Endothelial cell (in vitro differentiated cells): ENCODE data around the gene RAPH1. TPM values are rescaled to one million over a fixed set of nuclear protein-coding genes. Genes with fewer than 3 reads are reported as not detected.

ENCODE experiments used
- DNase-seq: peaks from one replicate; pipeline ENCODE4 v3.0.0; 2021; ENCODE audit warnings: low spot score
- H3K27ac Mint-ChIP-seq: one replicate; pipeline ENCODE4 v1.8.0; 2021; ENCODE audit warnings: mixed read lengths, inconsistent platforms; ENCODE audit not compliant: unreplicated experiment
- H3K27me3 Mint-ChIP-seq: one replicate; pipeline ENCODE4 v1.8.0; 2021; ENCODE audit warnings: mild to moderate bottlenecking, moderate library complexity, mixed read lengths, inconsistent platforms; ENCODE audit not compliant: unreplicated experiment
- H3K36me3 Mint-ChIP-seq: one replicate; pipeline ENCODE4 v1.8.0; 2021; ENCODE audit warnings: mild to moderate bottlenecking, low read depth, mixed read lengths, inconsistent platforms; ENCODE audit not compliant: unreplicated experiment
- H3K4me1 Mint-ChIP-seq: one replicate; pipeline ENCODE4 v1.8.0; 2021; ENCODE audit warnings: mild to moderate bottlenecking, mixed read lengths, inconsistent platforms; ENCODE audit not compliant: unreplicated experiment
- H3K4me3 Mint-ChIP-seq: one replicate; pipeline ENCODE4 v1.8.0; 2021; ENCODE audit warnings: mild to moderate bottlenecking, mixed read lengths, inconsistent platforms; ENCODE audit not compliant: unreplicated experiment
- H3K9me3 Mint-ChIP-seq: one replicate; pipeline ENCODE4 v1.8.0; 2021; ENCODE audit warnings: mixed read lengths, inconsistent platforms; ENCODE audit not compliant: unreplicated experiment
- total RNA-seq: library from RNA; stranded (reverse); fragmentation: NEBNext Ultra II Directional; extraction: Animal tissue kit (Norgen Biotek cat#: 25700); gene quantifications from one replicate; pipeline ENCODE4 v1.2.1, GENCODE V29; 2021; ENCODE audit not compliant: unreplicated experiment
- TF ChIP-seq, protein P1 (sequence below): fragments of 200-600 bp; sonication (generic); IDR thresholded peaks from one replicate; pipeline ENCODE4 v1.5.0; 2021; ENCODE audit warnings: antibody characterized with exemption; ENCODE audit not compliant: unreplicated experiment

RAPH1 gene
- total RNA-seq, 1 donor from 2014 or later = 74.1 TPM

DNA sequence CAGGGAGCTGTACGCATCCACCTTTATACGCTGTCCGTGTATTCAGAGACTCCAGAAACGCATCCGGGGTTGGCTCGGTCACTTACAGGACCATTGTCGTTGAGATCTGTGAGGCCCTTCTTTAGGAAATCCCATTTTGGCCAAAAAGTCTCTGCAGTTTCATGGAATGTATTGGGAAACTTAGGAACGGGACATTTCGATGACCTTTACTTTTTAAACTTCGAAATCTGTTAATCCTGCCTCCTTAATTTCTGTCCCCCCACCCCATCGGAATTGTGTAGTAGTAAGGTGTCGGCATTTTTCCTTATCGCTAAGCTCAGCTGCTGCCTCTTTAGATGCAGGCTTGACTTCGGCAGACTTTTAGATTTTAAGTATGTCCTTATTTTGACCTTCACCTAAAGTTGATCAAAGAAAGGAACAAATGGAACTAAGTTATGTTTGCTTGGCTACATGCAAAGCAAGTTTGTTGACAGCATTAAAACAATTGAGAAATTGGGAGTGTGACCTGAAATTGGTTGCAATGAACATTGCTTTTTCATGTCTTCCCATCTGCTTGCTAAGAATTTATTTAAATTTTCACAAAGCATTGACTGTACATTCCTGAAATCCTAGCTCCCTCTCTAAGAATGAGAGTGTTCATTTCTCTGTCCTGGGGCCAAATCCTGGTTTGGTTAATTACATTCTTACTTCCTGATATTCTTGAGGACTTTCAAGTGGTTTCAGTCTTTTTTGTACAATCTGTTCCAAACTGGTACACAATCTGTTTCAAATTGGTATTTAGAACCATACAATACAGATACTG is 884 bp upstream of the RAPH1 start:
- DNase-seq = no peak
- TF ChIP-seq, protein P1, sequence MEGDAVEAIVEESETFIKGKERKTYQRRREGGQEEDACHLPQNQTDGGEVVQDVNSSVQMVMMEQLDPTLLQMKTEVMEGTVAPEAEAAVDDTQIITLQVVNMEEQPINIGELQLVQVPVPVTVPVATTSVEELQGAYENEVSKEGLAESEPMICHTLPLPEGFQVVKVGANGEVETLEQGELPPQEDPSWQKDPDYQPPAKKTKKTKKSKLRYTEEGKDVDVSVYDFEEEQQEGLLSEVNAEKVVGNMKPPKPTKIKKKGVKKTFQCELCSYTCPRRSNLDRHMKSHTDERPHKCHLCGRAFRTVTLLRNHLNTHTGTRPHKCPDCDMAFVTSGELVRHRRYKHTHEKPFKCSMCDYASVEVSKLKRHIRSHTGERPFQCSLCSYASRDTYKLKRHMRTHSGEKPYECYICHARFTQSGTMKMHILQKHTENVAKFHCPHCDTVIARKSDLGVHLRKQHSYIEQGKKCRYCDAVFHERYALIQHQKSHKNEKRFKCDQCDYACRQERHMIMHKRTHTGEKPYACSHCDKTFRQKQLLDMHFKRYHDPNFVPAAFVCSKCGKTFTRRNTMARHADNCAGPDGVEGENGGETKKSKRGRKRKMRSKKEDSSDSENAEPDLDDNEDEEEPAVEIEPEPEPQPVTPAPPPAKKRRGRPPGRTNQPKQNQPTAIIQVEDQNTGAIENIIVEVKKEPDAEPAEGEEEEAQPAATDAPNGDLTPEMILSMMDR = no peak
- Mint-ChIP-seq H3K9me3 (no peaks in the 10 kb centered on the region), H3K27me3 (peaks cover 6% of the 10 kb centered on the region), H3K4me3 (peak overlapping the region; percentile 92), H3K4me1 (peaks cover 14% of the 10 kb centered on the region), H3K27ac (peak overlapping the region; percentile 90), H3K36me3 (no peaks in the 10 kb centered on the region)

DNA sequence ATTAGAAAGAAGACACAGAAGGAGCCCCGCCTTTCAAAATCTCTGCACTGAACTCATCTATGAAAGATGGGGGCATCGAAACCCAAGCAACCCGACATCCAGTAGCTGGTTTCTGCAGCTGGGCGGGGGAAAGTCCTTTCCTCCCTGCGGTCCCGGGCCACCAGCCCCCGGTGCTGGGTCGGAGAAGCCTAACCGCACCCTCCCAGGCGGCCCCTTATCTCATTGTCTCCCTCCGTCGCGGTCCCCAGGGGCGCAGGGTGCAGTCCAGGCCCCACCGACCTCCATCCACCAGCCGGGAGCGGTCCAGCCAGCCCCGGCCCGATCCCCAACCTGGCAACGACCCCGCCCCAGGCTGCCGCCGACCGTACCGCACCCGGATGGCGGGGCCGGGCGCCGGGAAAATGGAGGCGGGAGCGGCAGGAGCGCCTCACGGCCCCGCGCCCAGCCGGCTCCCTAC is 452 bp downstream of the RAPH1 start:
- no peak for DNase-seq
- Mint-ChIP-seq H3K27me3 (peaks cover 6% of the 10 kb centered on the region), H3K4me1 (peaks cover 17% of the 10 kb centered on the region), H3K36me3 (no peaks in the 10 kb centered on the region), H3K27ac (no peak overlapping the region), H3K9me3 (no peaks in the 10 kb centered on the region), H3K4me3 (peak overlapping the region; percentile 99)
- TF ChIP-seq, protein P1 = no peak

DNA sequence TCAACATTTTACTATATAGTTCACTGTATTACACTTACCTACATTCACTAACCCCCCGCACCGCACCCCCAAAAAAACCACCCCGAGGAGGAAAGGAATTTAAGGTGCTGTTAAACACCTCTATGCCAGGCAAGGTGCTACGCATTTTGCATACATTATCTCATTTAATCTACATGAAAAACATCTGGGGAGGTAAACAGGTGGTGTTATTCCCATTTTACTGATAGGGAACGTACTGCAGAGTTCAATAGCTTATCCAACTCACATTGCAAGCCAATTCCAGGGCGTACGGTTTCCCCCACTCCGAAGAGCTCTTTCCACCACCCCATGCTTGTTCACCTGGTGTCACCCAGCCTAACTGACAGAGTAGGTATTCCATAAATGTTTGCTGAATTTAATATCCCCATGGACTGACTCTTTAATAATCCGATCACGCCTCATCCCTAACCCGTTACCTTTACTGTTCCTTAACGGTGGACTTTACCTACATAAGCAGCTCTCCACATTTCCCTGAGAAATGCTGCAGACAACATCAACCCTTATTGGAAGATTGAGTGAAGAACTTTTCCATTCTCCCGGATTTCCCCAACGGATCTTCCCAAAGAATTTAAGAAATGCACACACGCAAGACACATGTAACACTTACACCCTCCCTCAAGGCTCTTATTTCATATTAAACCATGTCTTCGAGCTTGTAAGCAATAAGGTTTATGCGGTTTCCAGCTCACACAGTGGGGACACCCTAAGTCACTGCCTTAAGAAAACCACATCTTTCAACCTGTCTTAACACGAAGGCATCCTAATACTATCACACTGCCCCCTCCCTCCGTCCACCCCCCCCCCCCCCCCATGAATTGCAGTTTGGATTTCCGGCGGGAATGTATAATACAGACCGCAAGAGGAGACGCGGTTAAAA is 1.2 kb downstream of the RAPH1 start:
- Mint-ChIP-seq H3K4me3 (peak overlapping the region; percentile 99), H3K27ac (peak overlapping the region; percentile 72), H3K9me3 (no peaks in the 10 kb centered on the region), H3K4me1 (peaks cover 18% of the 10 kb centered on the region), H3K36me3 (no peaks in the 10 kb centered on the region), H3K27me3 (peaks cover 6% of the 10 kb centered on the region)
- TF ChIP-seq, protein P1 = no peak
- DNase-seq = no peak

DNA sequence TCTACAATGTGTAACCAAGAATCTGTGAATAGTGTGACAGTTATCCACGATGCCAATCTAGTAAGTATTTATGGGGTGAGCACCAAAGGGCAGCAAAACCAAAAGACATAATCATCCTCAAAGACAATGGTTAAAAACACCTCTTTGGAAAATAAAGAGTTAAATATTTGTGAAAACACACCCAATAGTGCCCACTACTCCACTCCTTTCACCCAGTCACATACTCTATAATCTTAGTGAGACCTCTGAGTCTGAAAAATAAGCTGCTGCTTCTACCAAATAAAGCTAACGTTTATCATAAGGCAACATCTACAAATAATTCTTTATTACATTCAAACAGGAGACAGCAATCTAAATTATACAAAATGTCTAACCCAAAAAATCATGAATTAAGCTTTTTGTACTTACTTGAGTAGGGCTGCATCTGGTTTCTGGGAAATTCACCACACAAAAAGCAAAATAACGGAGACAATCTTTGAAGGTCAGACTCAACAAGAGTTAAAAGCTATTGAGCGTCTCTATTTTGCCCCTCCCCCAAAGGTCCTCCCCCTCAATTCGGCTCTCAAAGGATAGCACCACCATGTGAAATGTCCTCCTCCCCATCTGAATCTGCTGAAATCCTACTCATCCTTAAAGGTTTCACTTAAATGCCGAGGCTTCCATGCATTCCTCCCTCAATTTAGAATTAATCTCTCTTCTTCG is 2.0 kb downstream of the RAPH1 start:
- TF ChIP-seq, protein P1 = no peak
- Mint-ChIP-seq H3K27ac (peak overlapping the region; percentile 32), H3K9me3 (no peaks in the 10 kb centered on the region), H3K36me3 (no peaks in the 10 kb centered on the region), H3K27me3 (peaks cover 6% of the 10 kb centered on the region), H3K4me3 (peak overlapping the region; percentile 99), H3K4me1 (peaks cover 18% of the 10 kb centered on the region)
- peak; percentile 5 for DNase-seq
